H54 (cell line): ENCODE measurements around the gene GALNT16.
A peak's percentile ranks its signal among the peaks of the same experiment; 100 is the strongest.

Experiments
- DNase-seq: peaks from one replicate; pipeline ENCODE4 v3.0.0; 2011; ENCODE audit warnings: low spot score, mixed read lengths; ENCODE audit not compliant: insufficient read length
- FAIRE-seq: peaks from 3 replicates; lab custom pipeline; 2011; peaks lifted over from hg19 to GRCh38; lab: Jason Lieb, UNC
- POLR2A ChIP-seq: IDR thresholded peaks from 2 replicates; pipeline ENCODE4 v1.6.1; 2011; ENCODE audit warnings: low read depth, mild to moderate bottlenecking, low read length

Gene GALNT16

DNA sequence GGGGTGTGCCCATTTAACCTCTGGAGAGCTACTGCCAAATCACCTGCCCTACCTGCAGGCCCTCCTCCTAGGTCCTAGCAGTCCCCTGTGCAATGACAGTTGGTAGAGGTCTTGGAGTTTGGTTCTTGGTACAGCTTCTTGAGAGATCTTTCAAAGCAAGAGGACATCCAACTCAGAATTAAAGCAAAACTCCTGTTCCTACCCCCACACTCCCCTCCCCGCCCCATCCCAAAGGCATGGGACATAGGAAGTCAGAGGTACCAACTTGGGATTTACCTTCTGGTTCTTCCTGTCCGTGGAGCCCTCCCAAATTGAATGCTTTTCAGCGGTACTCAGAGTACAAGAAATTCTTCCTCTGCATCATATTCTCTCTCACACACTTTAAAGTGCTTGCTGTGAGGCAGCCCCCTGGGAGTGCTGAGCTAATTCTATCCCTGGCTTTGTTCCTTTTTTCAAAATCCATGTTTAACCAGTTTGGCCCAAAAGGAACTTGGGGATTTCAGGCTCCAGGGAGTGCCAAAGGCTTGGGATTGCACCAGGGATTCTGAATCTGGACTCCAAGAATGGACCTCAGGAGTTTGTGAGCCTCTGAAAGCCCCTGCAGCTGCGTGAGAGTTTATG lies 40.8 kb downstream of the GALNT16 start:
- DNase-seq: no peak
- no peak for TF ChIP-seq POLR2A
- no peak for FAIRE-seq

- no peak for DNase-seq
- no peak for FAIRE-seq
- TF ChIP-seq POLR2A: no peak
Measured at GRCh38 chr14:69303086-69303485, 43.1 kb downstream of the GALNT16 start.

GRCh38 chr14:69312608-69313007 lies 52.6 kb downstream of the GALNT16 start:
- FAIRE-seq: no peak

GRCh38 chr14:69313176-69313575 lies 53.2 kb downstream of the GALNT16 start:
- no peak for TF ChIP-seq POLR2A
- DNase-seq (no peak), FAIRE-seq (no peak)

More at GRCh38 chr14:69312608-69313007, 52.6 kb downstream of the GALNT16 start:
- TF ChIP-seq POLR2A: no peak
- no peak for DNase-seq

DNA sequence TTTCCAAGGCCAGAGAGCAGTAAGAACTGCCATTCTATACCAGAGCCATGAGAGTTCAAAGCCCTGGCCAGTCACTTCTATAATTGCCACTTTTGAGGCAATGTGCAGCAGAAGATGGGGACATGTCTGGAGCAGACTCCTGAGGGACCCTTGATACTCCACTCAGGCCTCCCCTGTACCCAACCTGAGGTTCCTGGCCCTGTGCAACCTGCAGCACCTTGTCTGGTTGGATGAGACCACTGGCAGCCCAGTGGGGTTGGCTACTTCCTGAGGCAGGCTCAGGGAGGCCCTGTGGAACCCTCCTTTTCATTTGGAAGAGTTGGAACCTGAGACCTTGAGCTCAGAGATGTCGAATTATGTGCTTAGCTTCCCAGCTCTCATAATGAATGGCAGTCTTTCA lies 54.4 kb downstream of the GALNT16 start:
- no peak for DNase-seq
- no peak for FAIRE-seq
- TF ChIP-seq POLR2A: no peak

- no peak for DNase-seq
- FAIRE-seq: no peak
- TF ChIP-seq POLR2A: no peak
Measured at GRCh38 chr14:69315301-69315700, 55.3 kb downstream of the GALNT16 start.

- no peak for FAIRE-seq
- DNase-seq: no peak
- TF ChIP-seq POLR2A: no peak
Measured at GRCh38 chr14:69316449-69317101, 56.6 kb downstream of the GALNT16 start.

DNA sequence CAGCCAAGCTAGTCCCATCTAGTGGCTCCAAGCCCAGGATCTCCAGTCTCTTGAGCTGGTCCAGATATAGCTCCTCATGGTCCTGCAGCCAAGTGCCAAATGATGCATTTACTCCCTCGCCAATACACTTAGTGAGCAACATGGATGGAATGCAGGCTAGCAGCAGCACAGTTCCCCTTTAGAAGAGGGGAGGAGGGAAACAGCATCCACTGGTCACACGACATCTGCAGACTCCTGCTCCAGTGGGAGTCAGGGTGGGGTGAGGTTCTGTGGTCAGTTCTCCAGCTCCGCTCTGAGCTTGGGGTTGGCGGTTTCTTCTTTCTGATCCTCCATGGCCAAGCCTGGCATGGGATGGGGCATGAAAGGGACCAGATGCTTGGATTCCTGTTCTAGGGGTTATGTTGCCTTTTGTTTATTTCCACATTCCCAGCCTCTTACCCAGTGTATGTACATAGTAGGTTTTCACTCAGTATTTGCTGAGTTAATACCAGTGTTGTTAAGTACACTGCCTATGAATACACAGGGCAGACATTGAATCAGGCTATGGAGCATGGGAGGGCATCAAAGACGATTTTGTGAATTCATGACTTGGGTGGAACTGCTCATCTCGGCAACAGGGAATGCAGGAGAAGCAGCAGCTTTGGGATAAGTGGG lies 57.3 kb downstream of the GALNT16 start:
- peak; percentile 81 for FAIRE-seq
- DNase-seq: peak; percentile 92
- TF ChIP-seq POLR2A: no peak

DNA sequence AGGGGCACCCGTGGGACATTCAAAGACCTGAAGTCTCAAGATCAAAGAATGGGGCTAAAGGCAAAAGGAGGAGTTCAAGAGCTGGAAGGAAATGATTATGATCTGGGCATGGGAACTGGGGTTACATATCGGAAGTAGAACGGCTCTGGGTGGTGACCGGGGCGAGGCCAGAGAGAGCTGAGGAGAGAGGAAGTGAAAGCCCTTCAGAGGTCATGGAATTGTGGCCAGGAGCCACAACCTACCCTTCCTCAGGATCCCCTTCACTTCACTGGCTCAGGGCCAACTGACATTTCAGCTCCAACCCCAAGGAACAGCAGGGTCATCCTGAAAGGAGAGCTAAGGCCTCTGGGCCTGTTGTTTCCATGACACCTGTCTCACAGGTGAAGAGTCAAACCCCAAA lies 57.8 kb downstream of the GALNT16 start:
- no peak for TF ChIP-seq POLR2A
- FAIRE-seq (no peak), DNase-seq (no peak)

DNA sequence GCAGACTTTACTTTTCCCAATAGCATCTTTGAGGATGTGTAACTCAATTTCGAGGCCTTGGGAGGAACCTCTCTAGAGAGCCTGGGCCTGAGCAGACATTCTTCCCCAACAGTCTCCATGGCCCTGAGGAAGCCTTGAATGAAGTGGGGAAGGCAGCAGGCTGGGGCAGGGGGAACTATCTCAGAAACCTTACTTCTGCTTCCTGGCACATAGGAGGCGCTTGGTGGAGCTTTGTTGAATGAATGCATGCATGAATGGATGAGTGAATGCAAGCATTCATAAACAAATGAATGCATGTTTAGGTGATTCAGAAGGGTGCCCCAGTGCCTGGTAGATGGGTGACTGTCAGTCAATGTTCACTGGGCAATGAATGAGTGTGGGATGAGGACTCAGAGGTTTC lies 58.3 kb downstream of the GALNT16 start:
- DNase-seq (no peak), FAIRE-seq (no peak)
- no peak for TF ChIP-seq POLR2A

GRCh38 chr14:69318901-69319475 lies 59.0 kb downstream of the GALNT16 start:
- FAIRE-seq (no peak), DNase-seq (no peak)
- no peak for TF ChIP-seq POLR2A

DNA sequence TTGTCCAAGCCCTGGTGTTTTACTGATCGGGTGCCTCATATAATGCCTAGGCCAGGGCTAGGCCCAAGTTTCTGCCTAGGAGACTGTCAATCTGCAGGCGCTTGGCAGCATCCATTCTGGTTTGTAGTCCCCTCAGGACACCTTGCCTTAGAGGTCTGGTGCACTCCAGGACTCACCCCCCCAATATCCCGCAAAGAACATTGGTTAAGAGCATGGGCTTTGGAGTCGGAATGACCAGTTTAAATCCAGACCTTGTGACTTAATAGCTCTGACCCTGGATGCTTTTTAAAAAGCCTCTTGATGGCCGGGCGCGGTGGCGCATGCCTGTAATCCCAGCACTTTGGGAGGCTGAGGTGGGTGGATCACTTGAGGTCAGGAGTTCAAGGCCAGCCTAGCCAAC lies 60.0 kb downstream of the GALNT16 start:
- no peak for TF ChIP-seq POLR2A
- no peak for FAIRE-seq
- DNase-seq: no peak

- FAIRE-seq: no peak
- no peak for TF ChIP-seq POLR2A
- no peak for DNase-seq
Measured at GRCh38 chr14:69320581-69321365, 60.8 kb downstream of the GALNT16 start.

GRCh38 chr14:69321601-69322330 lies 61.8 kb downstream of the GALNT16 start:
- TF ChIP-seq POLR2A: no peak
- DNase-seq (no peak), FAIRE-seq (no peak)
